Smooth muscle cell (in vitro differentiated cells): ENCODE data around the gene PNCK. TPM values are rescaled to one million over a fixed set of nuclear protein-coding genes. Genes with fewer than 3 reads are reported as not detected.

Source experiments
- DNase-seq: peaks from one replicate; lab custom pipeline; 2025; ENCODE audit not compliant: unreplicated experiment; lab: John Stamatoyannopoulos, UW
- H2AFZ ChIP-seq: fragments of 200-600 bp; sonication (generic); 2 replicates; pipeline ENCODE4 v1.6.0; 2016; ENCODE audit warnings: antibody characterized with exemption, low read depth, mild to moderate bottlenecking
- H3F3A ChIP-seq: fragments of 200-600 bp; sonication (generic); 2 replicates; pipeline ENCODE4 v1.6.0; 2017; ENCODE audit warnings: antibody characterized with exemption, low read depth
- H3K27ac ChIP-seq: fragments of 200-600 bp; sonication (generic); 2 replicates; pipeline ENCODE4 v1.5.1; 2016; ENCODE audit warnings: low read depth, mild to moderate bottlenecking
- H3K27me3 ChIP-seq: fragments of 200-600 bp; sonication (generic); 2 replicates; pipeline ENCODE4 v1.6.1; 2016; ENCODE audit warnings: low read depth, mild to moderate bottlenecking
- H3K36me3 ChIP-seq: fragments of 200-600 bp; sonication (generic); 2 replicates; pipeline ENCODE4 v1.5.1; 2016; ENCODE audit warnings: low read depth
- H3K4me1 ChIP-seq: fragments of 200-600 bp; sonication (generic); 2 replicates; pipeline ENCODE4 v1.5.1; 2016; ENCODE audit warnings: low read depth
- H3K4me2 ChIP-seq: fragments of 200-600 bp; sonication (generic); 2 replicates; pipeline ENCODE4 v1.6.0; 2016; ENCODE audit warnings: mild to moderate bottlenecking
- H3K4me3 ChIP-seq: fragments of 200-600 bp; sonication (generic); 2 replicates; pipeline ENCODE4 v1.5.1; 2016; ENCODE audit warnings: mild to moderate bottlenecking
- H3K79me2 ChIP-seq: fragments of 200-600 bp; sonication (generic); 2 replicates; pipeline ENCODE4 v1.6.0; 2016; ENCODE audit warnings: low read depth, mild to moderate bottlenecking
- H3K9ac ChIP-seq: fragments of 200-600 bp; sonication (generic); 2 replicates; pipeline ENCODE4 v1.6.0; 2016; ENCODE audit warnings: low read depth
- H3K9me3 ChIP-seq: fragments of 200-600 bp; sonication (generic); replicated peaks from 2 replicates; pipeline ENCODE4 v1.5.1; 2016; ENCODE audit warnings: low read depth
- H4K20me1 ChIP-seq: fragments of 200-600 bp; sonication (generic); 2 replicates; pipeline ENCODE4 v1.6.0; 2016; ENCODE audit warnings: low read depth
- CTCF ChIP-seq: fragments of 200-600 bp; sonication (generic); IDR thresholded peaks from 2 replicates; pipeline ENCODE4 v1.5.1; 2017; ENCODE audit warnings: borderline replicate concordance, mild to moderate bottlenecking, antibody characterized with exemption; ENCODE audit not compliant: insufficient read depth, poor library complexity, severe bottlenecking
- WGBS: methylation state at CpG from one replicate; pipeline ENCODE4 v1.1.7; 2016; ENCODE audit warnings: low lambda C conversion rate; 5-methylcytosine and 5-hydroxymethylcytosine counted together
- polyA plus RNA-seq: library from polyadenylated mRNA; unstranded; fragments of >200 nt; fragmentation: Nextera tagmentation; extraction: Ambion mirVana; gene quantifications from 2 replicates; pipeline ENCODE4 v1.2.1, GENCODE V29; 2016
- total RNA-seq: library from RNA; depleted of rRNA; stranded (reverse); fragments of >200 nt; gene quantifications from 2 replicates; pipeline ENCODE4 v1.2.3, GENCODE V29; 2014

PNCK gene
- total and polyA plus RNA-seq, 2 experiments from 2014 or later = 2.8 to 4.0 TPM

GRCh38 chrX:153670748-153671588 lies 2.6 kb downstream of the PNCK start:
- no peaks in the 10 kb centered on the region for H3K4me1 ChIP-seq
- WGBS = 90% methylated on average over 23 of the region's 23 CpGs
- peaks cover 11% of the 10 kb centered on the region for H3K27me3 ChIP-seq
- no peak overlapping the region for H3K9ac ChIP-seq
- no peak overlapping the region for H3K4me3 ChIP-seq
- DNase-seq = no peak
- H2AFZ ChIP-seq = no peak overlapping the region
- no peaks in the 10 kb centered on the region for H4K20me1 ChIP-seq
- no peak overlapping the region for H3K27ac ChIP-seq
- TF ChIP-seq CTCF = no peak
- no peaks in the 10 kb centered on the region for H3K79me2 ChIP-seq
- no peaks in the 10 kb centered on the region for H3F3A ChIP-seq
- no peak overlapping the region for H3K4me2 ChIP-seq
- H3K36me3 ChIP-seq = no peaks in the 10 kb centered on the region
- no peaks in the 10 kb centered on the region for H3K9me3 ChIP-seq

GRCh38 chrX:153669901-153670731 lies 3.5 kb downstream of the PNCK start:
- peaks cover 14% of the 10 kb centered on the region for H3K27me3 ChIP-seq
- no peaks in the 10 kb centered on the region for H3K36me3 ChIP-seq
- H3K79me2 ChIP-seq = no peaks in the 10 kb centered on the region
- no peak overlapping the region for H3K4me2 ChIP-seq
- no peak overlapping the region for H3K4me3 ChIP-seq
- no peaks in the 10 kb centered on the region for H3K4me1 ChIP-seq
- no peak overlapping the region for H2AFZ ChIP-seq
- WGBS = 86% methylated on average over 19 of the region's 23 CpGs
- H3F3A ChIP-seq = no peaks in the 10 kb centered on the region
- H3K9ac ChIP-seq = no peak overlapping the region
- no peaks in the 10 kb centered on the region for H3K9me3 ChIP-seq
- H4K20me1 ChIP-seq = no peaks in the 10 kb centered on the region
- no peak for TF ChIP-seq CTCF
- no peak overlapping the region for H3K27ac ChIP-seq
- DNase-seq = no peak

- no peak overlapping the region for H3K4me3 ChIP-seq
- no peaks in the 10 kb centered on the region for H3F3A ChIP-seq
- peak; percentile 71 for TF ChIP-seq CTCF
- no peak overlapping the region for H3K9ac ChIP-seq
- H3K79me2 ChIP-seq = no peaks in the 10 kb centered on the region
- no peak overlapping the region for H3K4me2 ChIP-seq
- H3K9me3 ChIP-seq = no peaks in the 10 kb centered on the region
- no peaks in the 10 kb centered on the region for H3K36me3 ChIP-seq
- WGBS = 77% methylated on average over 17 of the region's 17 CpGs
- H2AFZ ChIP-seq = no peak overlapping the region
- no peaks in the 10 kb centered on the region for H3K4me1 ChIP-seq
- H3K27me3 ChIP-seq = peaks cover 17% of the 10 kb centered on the region
- no peak for DNase-seq
- no peaks in the 10 kb centered on the region for H4K20me1 ChIP-seq
- H3K27ac ChIP-seq = no peak overlapping the region
Observed at GRCh38 chrX:153669174-153669890, 4.3 kb downstream of the PNCK start.
